OCI-LY7 (cell line): ENCODE results near the gene SPSB2. TPM values are rescaled to one million over a fixed set of nuclear protein-coding genes. Genes with fewer than 3 reads are reported as not detected.

Experiments used
- BruUV-seq: library from RNA; stranded (reverse); fragments of 400-500 nt; replicated peaks from 2 replicates; lab custom pipeline; 2021; lab: Mats Ljungman, UMichigan
- CTCF ChIA-PET: fragments of 300-600 bp; sonication (Branson Sonifier 250); formaldehyde crosslinking; loops from one replicate; lab custom pipeline; 2022; ENCODE audit warnings: antibody characterized with exemption; ENCODE audit not compliant: unreplicated experiment; lab: Charles Lee
- POLR2A ChIA-PET: fragments of 300-600 bp; sonication (Branson Sonifier 250); formaldehyde crosslinking; loops from one replicate; lab custom pipeline; 2022; ENCODE audit warnings: antibody characterized with exemption; lab: Charles Lee
- DNase-seq: peaks from one replicate; pipeline ENCODE4 v3.0.0-alpha.2; 2015; ENCODE audit warnings: low spot score
- H2AFZ ChIP-seq: fragments of 200-600 bp; sonication (generic), shearing (Covaris generic); 2 replicates; pipeline ENCODE4 v1.6.1; 2014; ENCODE audit warnings: mild to moderate bottlenecking, antibody characterized with exemption, low read length, moderate library complexity
- H3K27ac ChIP-seq: fragments of 200-600 bp; sonication (generic); 2 replicates; pipeline ENCODE4 v1.5.1; 2014; ENCODE audit warnings: mixed run types, low read depth, mild to moderate bottlenecking, moderate library complexity, low read length, inconsistent platforms; ENCODE audit not compliant: poor library complexity, severe bottlenecking
- H3K36me3 ChIP-seq: fragments of 200-600 bp; sonication (generic); 2 replicates; pipeline ENCODE4 v1.6.1; 2014; ENCODE audit warnings: mild to moderate bottlenecking, antibody characterized with exemption, low read length, moderate library complexity, mixed read lengths; ENCODE audit not compliant: insufficient read depth
- H3K4me1 ChIP-seq: fragments of 200-600 bp; sonication (generic); 2 replicates; pipeline ENCODE4 v1.5.1; 2014; ENCODE audit warnings: mild to moderate bottlenecking, low read length; ENCODE audit not compliant: insufficient read depth, poor library complexity, severe bottlenecking
- H3K4me2 ChIP-seq: fragments of 200-600 bp; sonication (generic); 2 replicates; pipeline ENCODE4 v1.6.1; 2014; ENCODE audit warnings: mild to moderate bottlenecking, low read length
- H3K4me3 ChIP-seq: fragments of 200-600 bp; sonication (generic); 2 replicates; pipeline ENCODE4 v1.5.1; 2014; ENCODE audit warnings: mild to moderate bottlenecking, low read depth, low read length; ENCODE audit not compliant: poor library complexity, severe bottlenecking
- H3K79me2 ChIP-seq: fragments of 200-600 bp; sonication (generic); 2 replicates; pipeline ENCODE4 v1.6.1; 2016; ENCODE audit warnings: low read depth, mild to moderate bottlenecking, low read length, moderate library complexity, mixed read lengths; ENCODE audit not compliant: insufficient read depth
- H3K9me2 ChIP-seq: fragments of 200-600 bp; sonication (generic); 2 replicates; pipeline ENCODE4 v1.6.1; 2016; ENCODE audit warnings: mild to moderate bottlenecking, low read length, mixed read lengths; ENCODE audit not compliant: insufficient read depth
- H3K9me3 ChIP-seq: fragments of 200-600 bp; sonication (generic); 2 replicates; pipeline ENCODE4 v1.6.1; 2014; ENCODE audit warnings: mild to moderate bottlenecking, mixed run types, low read length, mixed read lengths
- H4K20me1 ChIP-seq: fragments of 200-600 bp; sonication (generic); 2 replicates; pipeline ENCODE4 v1.6.1; 2014; ENCODE audit warnings: mild to moderate bottlenecking, antibody characterized with exemption, low read length, moderate library complexity, mixed read lengths; ENCODE audit not compliant: insufficient read depth
- EZH2phosphoT487 ChIP-seq: fragments of 200-600 bp; sonication (generic); IDR thresholded peaks from 2 replicates; pipeline ENCODE4 v1.6.1; 2018; ENCODE audit warnings: low read depth, borderline replicate concordance, mild to moderate bottlenecking, mixed run types, antibody characterized with exemption, low read length, moderate library complexity, mixed read lengths
- intact Hi-C: fragments of 100-400 bp; cut with micrococcal nuclease; formaldehyde crosslinking; loops from one replicate; pipeline ENCODE4 v1.10.0; 2022; ENCODE audit not compliant: unreplicated experiment
- total RNA-seq, 2 experiments: library from RNA; depleted of rRNA in 1 of 2; stranded (reverse); fragments of >200 nt in 1 of 2; shearing (Covaris generic) in 1 of 2; gene quantifications; 2 replicates each; pipeline ENCODE4 v1.2.3, GENCODE V29; 2014 to 2022
- TF ChIP-seq, protein P1 (sequence below): fragments of 200-600 bp; sonication (generic); conservative IDR thresholded peaks from 2 replicates; pipeline ENCODE4 v1.5.1; 2014; ENCODE audit warnings: mild to moderate bottlenecking, antibody characterized with exemption, low read length, moderate library complexity, mixed read lengths

The SPSB2 gene
- total RNA-seq, 2 experiments from 2014 or later, result 8.3 to 8.5 TPM

DNA sequence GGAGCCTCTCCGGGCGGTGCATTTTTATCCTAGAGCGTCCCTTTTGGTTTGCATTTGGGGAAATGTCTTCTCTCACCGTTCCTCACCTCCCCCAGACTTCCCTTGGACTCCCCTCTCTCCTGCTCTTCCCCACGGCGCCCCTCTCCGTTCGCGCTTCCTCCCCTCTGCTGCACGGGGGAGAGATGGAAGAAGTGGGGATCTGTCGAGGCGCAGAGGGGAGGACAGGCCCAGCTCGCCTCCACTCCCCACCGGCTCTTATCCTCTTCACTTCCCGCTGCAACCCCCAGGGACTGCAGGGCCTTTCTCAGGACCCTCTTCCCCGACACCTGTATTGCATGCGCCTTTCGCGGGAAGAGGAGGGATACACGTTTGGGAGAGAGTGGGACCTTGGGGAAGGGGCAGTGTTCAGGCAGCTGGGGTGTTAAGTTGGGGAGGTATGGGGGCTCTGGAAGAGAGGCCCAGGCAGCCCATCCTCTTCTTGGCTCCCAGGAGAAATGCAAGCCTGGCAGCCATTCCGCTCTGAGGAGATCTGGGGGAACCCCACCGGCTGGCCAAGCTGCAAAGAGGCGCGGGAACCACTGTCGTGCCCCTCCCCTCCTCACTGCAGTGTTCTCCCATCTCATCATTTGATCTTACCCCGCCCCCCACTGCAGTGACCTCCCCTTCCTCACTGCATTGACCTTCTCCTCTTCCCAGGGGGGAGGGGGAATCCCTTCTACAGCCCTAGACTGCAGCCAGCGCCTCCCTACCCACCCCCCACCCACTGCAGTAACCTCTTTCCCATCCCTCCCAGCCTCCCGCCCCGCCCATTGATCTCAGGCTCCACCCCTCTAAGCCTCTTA is 42.1 kb upstream of the SPSB2 start:
- no peaks in the 10 kb centered on the region for H3K9me2 ChIP-seq
- no peaks in the 10 kb centered on the region for H3K9me3 ChIP-seq
- intact Hi-C loops, result loop anchor here (1.0 to 2.0 kb wide), 2 partner anchors 24 to 42 kb away; partner anchors contain the start of gene SPSB2
- H3K27ac ChIP-seq, result no peak overlapping the region
- peaks cover 42% of the 10 kb centered on the region for H3K4me1 ChIP-seq
- ChIA-PET POLR2A (interaction anchor here (0.7 to 1.3 kb wide), 3 partner anchors 28 to 63 kb away, joined by 4 to 5 read pairs (median 4); partner anchors contain the start of genes RNU7-1 and USP5), CTCF (no interaction called here)
- peak overlapping the region; percentile 71 for H3K4me3 ChIP-seq
- peak overlapping the region; percentile 73 for H3K4me2 ChIP-seq
- no peaks in the 10 kb centered on the region for H3K79me2 ChIP-seq
- peak overlapping the region; percentile 80 for H2AFZ ChIP-seq
- no peak for DNase-seq
- peaks cover 5% of the 10 kb centered on the region; the same call in 1 of the 2 replicates for H3K36me3 ChIP-seq
- H4K20me1 ChIP-seq, result no peaks in the 10 kb centered on the region
- BruUV-seq, result TSS peak; percentile 49
- no peak for TF ChIP-seq EZH2phosphoT487
- TF ChIP-seq, protein P1, sequence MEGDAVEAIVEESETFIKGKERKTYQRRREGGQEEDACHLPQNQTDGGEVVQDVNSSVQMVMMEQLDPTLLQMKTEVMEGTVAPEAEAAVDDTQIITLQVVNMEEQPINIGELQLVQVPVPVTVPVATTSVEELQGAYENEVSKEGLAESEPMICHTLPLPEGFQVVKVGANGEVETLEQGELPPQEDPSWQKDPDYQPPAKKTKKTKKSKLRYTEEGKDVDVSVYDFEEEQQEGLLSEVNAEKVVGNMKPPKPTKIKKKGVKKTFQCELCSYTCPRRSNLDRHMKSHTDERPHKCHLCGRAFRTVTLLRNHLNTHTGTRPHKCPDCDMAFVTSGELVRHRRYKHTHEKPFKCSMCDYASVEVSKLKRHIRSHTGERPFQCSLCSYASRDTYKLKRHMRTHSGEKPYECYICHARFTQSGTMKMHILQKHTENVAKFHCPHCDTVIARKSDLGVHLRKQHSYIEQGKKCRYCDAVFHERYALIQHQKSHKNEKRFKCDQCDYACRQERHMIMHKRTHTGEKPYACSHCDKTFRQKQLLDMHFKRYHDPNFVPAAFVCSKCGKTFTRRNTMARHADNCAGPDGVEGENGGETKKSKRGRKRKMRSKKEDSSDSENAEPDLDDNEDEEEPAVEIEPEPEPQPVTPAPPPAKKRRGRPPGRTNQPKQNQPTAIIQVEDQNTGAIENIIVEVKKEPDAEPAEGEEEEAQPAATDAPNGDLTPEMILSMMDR, result no peak

DNA sequence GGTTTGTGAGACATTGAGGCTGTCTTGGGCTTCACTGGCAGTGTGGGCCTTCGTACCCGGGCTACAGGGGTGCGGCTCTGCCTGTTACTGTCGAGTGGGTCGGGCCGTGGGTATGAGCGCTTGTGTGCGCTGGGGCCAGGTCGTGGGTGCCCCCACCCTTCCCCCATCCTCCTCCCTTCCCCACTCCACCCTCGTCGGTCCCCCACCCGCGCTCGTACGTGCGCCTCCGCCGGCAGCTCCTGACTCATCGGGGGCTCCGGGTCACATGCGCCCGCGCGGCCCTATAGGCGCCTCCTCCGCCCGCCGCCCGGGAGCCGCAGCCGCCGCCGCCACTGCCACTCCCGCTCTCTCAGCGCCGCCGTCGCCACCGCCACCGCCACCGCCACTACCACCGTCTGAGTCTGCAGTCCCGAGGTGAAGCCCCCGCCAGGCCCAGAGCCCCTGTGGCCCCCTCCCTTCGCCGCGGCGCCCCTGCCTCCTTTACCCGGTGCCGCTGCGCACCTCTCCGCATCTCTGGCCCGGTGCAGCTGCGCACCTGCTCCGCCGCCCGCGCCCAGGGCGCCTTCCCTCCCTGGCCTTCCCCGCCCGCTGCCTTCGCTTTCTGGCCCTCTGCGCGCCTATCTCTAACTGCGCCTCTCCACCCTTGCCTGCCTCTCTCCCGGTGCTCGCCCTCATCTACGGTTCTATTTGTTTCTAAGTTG is 41.3 kb upstream of the SPSB2 start, which contains the start of gene ENO2:
Gene ENO2, plus strand, starts transcription at position 335 of the 701 bp plus-strand sequence. CDS start 1,253 bp downstream, outside the sequence.
- no TSS peak for BruUV-seq
- Histone ChIP-seq H3K4me1 (peaks cover 34% of the 10 kb centered on the region), H2AFZ (peak within 1 kb of the TSS; percentile 80), H3K9me3 (no peaks in the 10 kb centered on the region), H3K4me2 (peak within 1 kb of the TSS; percentile 73), H3K36me3 (peaks cover under 1% of the 10 kb centered on the region; the same call in 1 of the 2 replicates), H3K27ac (peak within 1 kb of the TSS; percentile 4), H4K20me1 (no peaks in the 10 kb centered on the region), H3K9me2 (no peaks in the 10 kb centered on the region), H3K79me2 (no peaks in the 10 kb centered on the region), H3K4me3 (peak within 1 kb of the TSS; percentile 71)
- intact Hi-C loops, result loop anchor here (1.0 to 2.0 kb wide), 2 partner anchors 23 to 42 kb away; partner anchors contain the start of gene SPSB2
- peak; percentile 75 for DNase-seq
- ChIA-PET POLR2A (interaction anchor here (0.7 to 1.4 kb wide), 6 partner anchors 9 to 62 kb away, joined by 3 to 5 read pairs (median 4); partner anchors contain the start of genes C12orf57, RNU7-1 and USP5), CTCF (no interaction called here)
- TF ChIP-seq EZH2phosphoT487, result no peak
- TF ChIP-seq, protein P1, result no peak
